ENCODE data around the gene LARP1B.
"Not testable (repeated sequence)": the region's sequence is repeated elsewhere in the genome, so short reads cannot be mapped to it uniquely, and the experiment has no call there.

DNA sequence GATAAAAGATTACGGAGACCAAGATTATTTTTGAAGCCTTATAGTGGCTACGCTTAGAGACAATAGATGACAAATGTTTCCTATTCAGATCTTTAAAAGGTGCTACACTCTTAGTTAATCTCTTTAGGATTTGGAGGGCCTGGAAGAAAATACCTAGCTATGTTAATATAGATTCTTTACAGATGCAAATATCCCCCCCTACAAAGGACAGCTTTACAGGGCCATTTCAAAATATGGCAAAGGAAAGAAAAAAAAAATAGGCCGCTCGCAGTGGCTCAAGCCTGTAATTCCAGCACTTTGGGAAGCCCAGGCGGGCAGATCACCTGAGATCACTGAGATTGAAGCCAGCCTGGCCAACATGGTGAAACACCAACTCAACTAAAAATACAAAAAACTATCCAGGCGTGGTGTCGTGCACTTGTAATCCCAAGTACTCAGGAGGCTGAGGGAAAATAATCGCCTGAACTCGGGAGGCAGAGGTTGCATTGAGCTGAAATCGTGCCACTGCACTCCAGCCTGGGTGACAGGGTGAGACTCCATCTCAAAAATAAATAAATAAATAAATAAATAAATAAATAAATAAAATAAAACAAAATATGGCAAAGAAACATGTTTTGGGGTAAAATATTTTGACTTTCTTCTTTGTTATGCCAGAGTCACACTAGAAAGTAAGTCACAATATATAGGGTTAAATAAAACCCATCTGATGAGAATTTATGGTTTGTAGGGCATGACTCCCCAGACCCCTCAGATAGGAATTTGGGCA is 5.5 kb upstream of the LARP1B start:
- TF ChIP-seq, protein P1, sequence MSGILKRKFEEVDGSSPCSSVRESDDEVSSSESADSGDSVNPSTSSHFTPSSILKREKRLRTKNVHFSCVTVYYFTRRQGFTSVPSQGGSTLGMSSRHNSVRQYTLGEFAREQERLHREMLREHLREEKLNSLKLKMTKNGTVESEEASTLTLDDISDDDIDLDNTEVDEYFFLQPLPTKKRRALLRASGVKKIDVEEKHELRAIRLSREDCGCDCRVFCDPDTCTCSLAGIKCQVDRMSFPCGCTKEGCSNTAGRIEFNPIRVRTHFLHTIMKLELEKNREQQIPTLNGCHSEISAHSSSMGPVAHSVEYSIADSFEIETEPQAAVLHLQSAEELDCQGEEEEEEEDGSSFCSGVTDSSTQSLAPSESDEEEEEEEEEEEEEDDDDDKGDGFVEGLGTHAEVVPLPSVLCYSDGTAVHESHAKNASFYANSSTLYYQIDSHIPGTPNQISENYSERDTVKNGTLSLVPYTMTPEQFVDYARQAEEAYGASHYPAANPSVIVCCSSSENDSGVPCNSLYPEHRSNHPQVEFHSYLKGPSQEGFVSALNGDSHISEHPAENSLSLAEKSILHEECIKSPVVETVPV (CRISPR knock-in tag; IDR thresholded peaks at IDR 0.05) = not testable (repeated sequence)
- TF ChIP-seq, protein P2, sequence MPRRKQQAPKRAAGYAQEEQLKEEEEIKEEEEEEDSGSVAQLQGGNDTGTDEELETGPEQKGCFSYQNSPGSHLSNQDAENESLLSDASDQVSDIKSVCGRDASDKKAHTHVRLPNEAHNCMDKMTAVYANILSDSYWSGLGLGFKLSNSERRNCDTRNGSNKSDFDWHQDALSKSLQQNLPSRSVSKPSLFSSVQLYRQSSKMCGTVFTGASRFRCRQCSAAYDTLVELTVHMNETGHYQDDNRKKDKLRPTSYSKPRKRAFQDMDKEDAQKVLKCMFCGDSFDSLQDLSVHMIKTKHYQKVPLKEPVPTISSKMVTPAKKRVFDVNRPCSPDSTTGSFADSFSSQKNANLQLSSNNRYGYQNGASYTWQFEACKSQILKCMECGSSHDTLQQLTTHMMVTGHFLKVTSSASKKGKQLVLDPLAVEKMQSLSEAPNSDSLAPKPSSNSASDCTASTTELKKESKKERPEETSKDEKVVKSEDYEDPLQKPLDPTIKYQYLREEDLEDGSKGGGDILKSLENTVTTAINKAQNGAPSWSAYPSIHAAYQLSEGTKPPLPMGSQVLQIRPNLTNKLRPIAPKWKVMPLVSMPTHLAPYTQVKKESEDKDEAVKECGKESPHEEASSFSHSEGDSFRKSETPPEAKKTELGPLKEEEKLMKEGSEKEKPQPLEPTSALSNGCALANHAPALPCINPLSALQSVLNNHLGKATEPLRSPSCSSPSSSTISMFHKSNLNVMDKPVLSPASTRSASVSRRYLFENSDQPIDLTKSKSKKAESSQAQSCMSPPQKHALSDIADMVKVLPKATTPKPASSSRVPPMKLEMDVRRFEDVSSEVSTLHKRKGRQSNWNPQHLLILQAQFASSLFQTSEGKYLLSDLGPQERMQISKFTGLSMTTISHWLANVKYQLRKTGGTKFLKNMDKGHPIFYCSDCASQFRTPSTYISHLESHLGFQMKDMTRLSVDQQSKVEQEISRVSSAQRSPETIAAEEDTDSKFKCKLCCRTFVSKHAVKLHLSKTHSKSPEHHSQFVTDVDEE (CRISPR knock-in tag; IDR thresholded peaks at IDR 0.05) = not testable (repeated sequence)

Measured in SK-N-SH treated with all-trans-retinoic acid at 6 μM for 48 hours (cell line).